Measurements from ENCODE around the gene MADCAM1.

Gene MADCAM1

DNA sequence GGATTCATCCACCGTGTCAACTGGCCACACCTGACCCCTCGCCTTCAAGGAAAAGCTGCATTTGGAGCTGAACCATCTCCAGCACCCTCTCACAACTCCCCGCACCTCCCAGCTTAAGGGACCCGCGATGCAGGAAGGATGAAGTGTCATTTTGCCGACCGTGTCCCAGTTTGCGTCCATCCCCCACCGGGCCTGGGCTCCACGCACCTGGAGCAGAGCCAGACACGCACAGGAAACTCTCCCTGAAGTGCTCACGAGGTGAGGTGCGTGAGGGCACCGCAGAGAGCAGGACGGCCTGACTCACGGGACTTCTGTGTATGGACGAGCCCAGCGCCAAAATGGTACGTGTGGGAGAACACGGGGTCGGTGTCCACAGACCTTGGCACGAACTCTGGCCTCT lies 42.7 kb upstream of the MADCAM1 start:
- Histone ChIP-seq H3K9me3 (peaks cover 5% of the 10 kb centered on the region; the same call in 1 of the 2 replicates), H3K36me3 (no peaks in the 10 kb centered on the region), H3K27me3 (no peaks in the 10 kb centered on the region), H3K4me1 (no peaks in the 10 kb centered on the region), H3K4me3 (ENCODE audit: low read depth, low read length) (no peak overlapping the region)
- TF ChIP-seq, protein P1, sequence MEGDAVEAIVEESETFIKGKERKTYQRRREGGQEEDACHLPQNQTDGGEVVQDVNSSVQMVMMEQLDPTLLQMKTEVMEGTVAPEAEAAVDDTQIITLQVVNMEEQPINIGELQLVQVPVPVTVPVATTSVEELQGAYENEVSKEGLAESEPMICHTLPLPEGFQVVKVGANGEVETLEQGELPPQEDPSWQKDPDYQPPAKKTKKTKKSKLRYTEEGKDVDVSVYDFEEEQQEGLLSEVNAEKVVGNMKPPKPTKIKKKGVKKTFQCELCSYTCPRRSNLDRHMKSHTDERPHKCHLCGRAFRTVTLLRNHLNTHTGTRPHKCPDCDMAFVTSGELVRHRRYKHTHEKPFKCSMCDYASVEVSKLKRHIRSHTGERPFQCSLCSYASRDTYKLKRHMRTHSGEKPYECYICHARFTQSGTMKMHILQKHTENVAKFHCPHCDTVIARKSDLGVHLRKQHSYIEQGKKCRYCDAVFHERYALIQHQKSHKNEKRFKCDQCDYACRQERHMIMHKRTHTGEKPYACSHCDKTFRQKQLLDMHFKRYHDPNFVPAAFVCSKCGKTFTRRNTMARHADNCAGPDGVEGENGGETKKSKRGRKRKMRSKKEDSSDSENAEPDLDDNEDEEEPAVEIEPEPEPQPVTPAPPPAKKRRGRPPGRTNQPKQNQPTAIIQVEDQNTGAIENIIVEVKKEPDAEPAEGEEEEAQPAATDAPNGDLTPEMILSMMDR (IDR thresholded peaks at IDR 0.05; ENCODE audit: low read depth, low read length), result no peak
- no peak for DNase-seq

GRCh38 chr19:455031-455705 lies 41.1 kb upstream of the MADCAM1 start:
- TF ChIP-seq, protein P1 (IDR thresholded peaks at IDR 0.05; ENCODE audit: low read depth, low read length), result no peak
- H3K36me3 ChIP-seq, result no peaks in the 10 kb centered on the region
- DNase-seq, result no peak
- H3K4me1 ChIP-seq, result no peaks in the 10 kb centered on the region
- H3K4me3 ChIP-seq (ENCODE audit: low read depth, low read length), result no peak overlapping the region
- H3K9me3 ChIP-seq, result peaks cover 5% of the 10 kb centered on the region; the same call in 1 of the 2 replicates
- peaks cover 6% of the 10 kb centered on the region for H3K27me3 ChIP-seq

GRCh38 chr19:455851-456546 lies 40.3 kb upstream of the MADCAM1 start:
- Histone ChIP-seq H3K9me3 (peaks cover 5% of the 10 kb centered on the region; the same call in 1 of the 2 replicates), H3K27me3 (peaks cover 9% of the 10 kb centered on the region), H3K4me3 (ENCODE audit: low read depth, low read length) (no peak overlapping the region), H3K36me3 (no peaks in the 10 kb centered on the region), H3K4me1 (no peaks in the 10 kb centered on the region)
- no peak for DNase-seq
- TF ChIP-seq, protein P1 (IDR thresholded peaks at IDR 0.05; ENCODE audit: low read depth, low read length), result no peak

DNA sequence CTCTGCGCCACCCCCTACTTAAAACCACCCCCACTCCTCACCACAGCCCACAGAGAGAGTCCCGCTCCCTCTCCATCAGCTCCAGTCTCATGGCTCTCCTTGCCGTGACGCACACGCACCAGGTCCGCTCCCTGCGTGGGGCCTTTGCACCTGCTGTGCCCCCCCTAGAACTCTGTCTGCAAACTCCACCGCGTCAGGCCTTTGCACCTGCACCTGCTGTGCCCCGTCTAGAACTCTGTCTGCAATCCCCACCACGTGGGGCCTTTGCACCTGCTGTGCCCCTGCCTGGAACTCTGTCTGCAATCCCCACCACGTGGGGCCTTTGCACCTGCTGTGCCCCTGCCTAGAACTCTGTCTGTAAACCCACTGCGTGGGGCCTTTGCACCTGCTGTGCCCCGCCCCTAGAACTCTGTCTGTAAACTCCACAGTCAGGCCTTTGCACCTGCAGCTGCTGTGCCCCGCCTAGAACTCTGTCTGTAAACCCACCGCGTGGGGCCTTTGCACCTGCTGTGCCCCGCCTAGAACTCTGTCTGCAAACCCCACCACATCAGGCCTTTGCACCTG lies 39.7 kb upstream of the MADCAM1 start:
- peaks cover 3% of the 10 kb centered on the region; the same call in 1 of the 2 replicates for H3K9me3 ChIP-seq
- no peaks in the 10 kb centered on the region for H3K4me1 ChIP-seq
- no peaks in the 10 kb centered on the region for H3K36me3 ChIP-seq
- TF ChIP-seq, protein P1 (IDR thresholded peaks at IDR 0.05; ENCODE audit: low read depth, low read length), result no peak
- peaks cover 11% of the 10 kb centered on the region for H3K27me3 ChIP-seq
- no peak for DNase-seq
- H3K4me3 ChIP-seq (ENCODE audit: low read depth, low read length), result no peak overlapping the region

- no peaks in the 10 kb centered on the region for H3K4me1 ChIP-seq
- H3K27me3 ChIP-seq, result peaks cover 18% of the 10 kb centered on the region
- DNase-seq, result no peak
- no peaks in the 10 kb centered on the region for H3K36me3 ChIP-seq
- no peak overlapping the region for H3K4me3 ChIP-seq (ENCODE audit: low read depth, low read length)
- TF ChIP-seq, protein P1 (IDR thresholded peaks at IDR 0.05; ENCODE audit: low read depth, low read length), result no peak
- H3K9me3 ChIP-seq, result no peaks in the 10 kb centered on the region
These were observed 38.6 kb upstream of the MADCAM1 start for GRCh38 chr19:457636-458035.
